Gastroesophageal sphincter (tissue), 4 donors: Measurements from ENCODE around the gene TRIP12. TPM values are rescaled to one million over a fixed set of nuclear protein-coding genes. Genes with fewer than 3 reads are reported as not detected.

Experiments
- ATAC-seq: fragments of 150-250 bp; one replicate; pipeline ENCODE4 v1.9.1; 2016; ENCODE audit warnings: mild to moderate bottlenecking, moderate library complexity
- H3K27ac ChIP-seq, 4 donors: fragments of 200-600 bp; sonication (generic) in 3 of 4; 1 replicate in 3 of 4; 2 replicates in 1 of 4; pipeline ENCODE4 v1.5.1; 2016 to 2019
- H3K27me3 ChIP-seq: fragments of 200-600 bp; sonication (generic); one replicate; pipeline ENCODE4 v1.5.1; 2019
- H3K36me3 ChIP-seq, 2 donors: fragments of 200-600 bp; sonication (generic); one replicate each; pipeline ENCODE4 v1.5.1; 2019; ENCODE audit warnings: control low read depth in 1 of 2
- H3K4me1 ChIP-seq, 3 donors: fragments of 200-600 bp; sonication (generic); 1 replicate in 2 of 3; 2 replicates in 1 of 3; pipeline ENCODE4 v1.5.1; 2016 to 2019; ENCODE audit warnings: control low read depth in 2 of 3
- H3K4me3 ChIP-seq, 2 donors: fragments of 200-600 bp; sonication (generic); one replicate each; pipeline ENCODE4 v1.5.1; 2019; ENCODE audit warnings: mild to moderate bottlenecking in 1 of 2, moderate library complexity in 1 of 2
- H3K9me3 ChIP-seq, 3 donors: fragments of 200-600 bp; sonication (generic); one replicate each; pipeline ENCODE4 v1.5.1; 2017 to 2019; ENCODE audit warnings: control low read depth in 2 of 3
- EP300 ChIP-seq: sonication (generic); formaldehyde crosslinking; IDR thresholded peaks from one replicate; pipeline ENCODE4 v1.6.1; 2017; ENCODE audit warnings: antibody characterized with exemption, mild to moderate bottlenecking
- POLR2A ChIP-seq, 2 donors: fragments of 450-650 bp; IDR thresholded peaks; one replicate each; pipeline ENCODE4 v1.6.1; 2017; ENCODE audit warnings: antibody characterized with exemption in 2 of 2, mild to moderate bottlenecking in 2 of 2, moderate library complexity in 1 of 2
- POLR2AphosphoS5 ChIP-seq: sonication (generic); formaldehyde crosslinking; IDR thresholded peaks from one replicate; pipeline ENCODE4 v1.6.1; 2017; ENCODE audit warnings: antibody characterized with exemption
- WGBS, 2 donors: methylation state at CpG; one replicate each; pipeline ENCODE4 v1.1.5; 2018; ENCODE audit warnings: low coverage in 1 of 2; 5-methylcytosine and 5-hydroxymethylcytosine counted together
- total RNA-seq, 4 donors: library from RNA; depleted of rRNA; stranded (reverse); fragments of >200 nt; gene quantifications; one replicate each; pipeline ENCODE4 v1.1.0, GENCODE V29; 2016
- TF ChIP-seq, protein P1 (sequence below), 4 experiments: fragments of 200-600 bp in 2 of 4; fragments of 450-650 bp in 2 of 4; sonication (generic) in 1 of 4; IDR thresholded peaks; one replicate each; pipeline ENCODE4 v1.5.1; 2017 to 2019; ENCODE audit warnings: antibody characterized with exemption in 4 of 4, mild to moderate bottlenecking in 2 of 4, moderate library complexity in 2 of 4

The TRIP12 gene
- total RNA-seq, 4 donors from 2014 or later: 138 to 203 (median 185) TPM

DNA sequence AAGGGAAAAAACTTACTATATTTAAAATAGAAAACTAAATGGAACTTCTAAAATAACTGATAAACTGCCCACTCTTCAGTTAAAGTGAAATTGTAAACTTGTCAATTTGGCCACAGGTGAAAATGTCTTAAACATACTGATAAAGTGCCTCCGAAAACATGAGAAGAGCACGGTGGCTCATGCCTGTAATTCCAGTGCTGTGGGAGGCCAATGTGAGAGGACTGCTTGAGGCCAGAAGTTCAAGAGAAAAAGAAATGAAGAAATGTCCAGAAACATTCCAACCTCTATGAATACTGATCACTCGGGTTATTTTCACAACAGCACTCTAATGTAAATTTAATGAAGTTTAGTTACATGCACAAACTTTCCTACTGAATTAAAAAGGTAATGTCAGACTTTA lies 144.1 kb downstream of the TRIP12 start:
- TF ChIP-seq EP300 (no peak), POLR2A (IDR thresholded peaks at IDR 0.05) (no peak), POLR2AphosphoS5 (no peak)
- TF ChIP-seq, protein P1, sequence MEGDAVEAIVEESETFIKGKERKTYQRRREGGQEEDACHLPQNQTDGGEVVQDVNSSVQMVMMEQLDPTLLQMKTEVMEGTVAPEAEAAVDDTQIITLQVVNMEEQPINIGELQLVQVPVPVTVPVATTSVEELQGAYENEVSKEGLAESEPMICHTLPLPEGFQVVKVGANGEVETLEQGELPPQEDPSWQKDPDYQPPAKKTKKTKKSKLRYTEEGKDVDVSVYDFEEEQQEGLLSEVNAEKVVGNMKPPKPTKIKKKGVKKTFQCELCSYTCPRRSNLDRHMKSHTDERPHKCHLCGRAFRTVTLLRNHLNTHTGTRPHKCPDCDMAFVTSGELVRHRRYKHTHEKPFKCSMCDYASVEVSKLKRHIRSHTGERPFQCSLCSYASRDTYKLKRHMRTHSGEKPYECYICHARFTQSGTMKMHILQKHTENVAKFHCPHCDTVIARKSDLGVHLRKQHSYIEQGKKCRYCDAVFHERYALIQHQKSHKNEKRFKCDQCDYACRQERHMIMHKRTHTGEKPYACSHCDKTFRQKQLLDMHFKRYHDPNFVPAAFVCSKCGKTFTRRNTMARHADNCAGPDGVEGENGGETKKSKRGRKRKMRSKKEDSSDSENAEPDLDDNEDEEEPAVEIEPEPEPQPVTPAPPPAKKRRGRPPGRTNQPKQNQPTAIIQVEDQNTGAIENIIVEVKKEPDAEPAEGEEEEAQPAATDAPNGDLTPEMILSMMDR (IDR thresholded peaks at IDR 0.05): no peak
- Histone ChIP-seq H3K9me3 (no peaks in the 10 kb centered on the region), H3K4me1 (peaks cover 0 to 11% (median 10%) of the 10 kb centered on the region in 3 donors), H3K36me3 (peaks cover 9 to 85% of the 10 kb centered on the region in 2 donors), H3K27me3 (no peaks in the 10 kb centered on the region), H3K4me3 (no peak overlapping the region), H3K27ac (no peak overlapping the region)
- ATAC-seq: no peak
- 87 to 90% methylated on average over 3 of the region's 3 CpGs for WGBS, 2 donors

DNA sequence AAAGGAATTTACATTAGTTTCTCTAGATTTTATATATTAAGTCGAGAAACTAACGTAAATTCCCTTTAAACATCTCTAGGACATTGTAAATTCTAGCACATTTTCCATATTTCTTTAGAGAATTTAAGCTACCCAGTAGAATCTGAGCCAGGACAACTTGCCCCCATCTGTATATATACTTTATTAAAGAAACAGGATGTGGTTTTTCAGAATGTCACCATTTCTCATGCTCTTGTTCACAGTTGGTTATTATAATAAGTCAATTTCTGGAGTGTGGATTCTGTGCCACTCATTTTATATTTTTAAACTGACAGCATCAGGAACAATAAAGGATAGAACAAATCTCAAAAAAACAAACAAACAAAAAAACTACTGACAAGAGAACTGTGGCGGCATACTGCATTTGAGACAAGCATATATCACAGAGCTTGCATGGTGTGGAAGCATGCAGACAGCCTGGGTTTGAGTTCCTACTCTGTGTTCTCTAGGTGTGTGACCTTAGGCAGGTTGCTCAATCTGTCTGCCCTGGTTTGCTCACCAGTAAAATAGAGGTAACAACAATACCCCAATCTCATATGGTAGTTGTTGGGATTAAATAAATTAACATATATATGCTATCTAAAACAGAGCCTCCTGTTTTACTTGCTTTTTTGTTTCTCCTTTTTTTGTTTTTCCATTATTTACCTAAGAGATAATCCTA lies 146.0 kb downstream of the TRIP12 start:
- Histone ChIP-seq H3K27me3 (no peaks in the 10 kb centered on the region), H3K27ac (no peak overlapping the region), H3K36me3 (peaks cover 11 to 90% of the 10 kb centered on the region in 2 donors), H3K4me3 (no peak overlapping the region), H3K9me3 (no peaks in the 10 kb centered on the region), H3K4me1 (peaks cover 0 to 3% (median 2%) of the 10 kb centered on the region in 3 donors)
- TF ChIP-seq POLR2AphosphoS5: no peak
- no peak for TF ChIP-seq EP300
- TF ChIP-seq POLR2A (IDR thresholded peaks at IDR 0.05): no peak
- TF ChIP-seq, protein P1 (IDR thresholded peaks at IDR 0.05): no peak
- ATAC-seq: no peak
- whole genome bisulfite sequencing, 2 donors: 97 to 98% methylated on average over 3 of the region's 3 CpGs

DNA sequence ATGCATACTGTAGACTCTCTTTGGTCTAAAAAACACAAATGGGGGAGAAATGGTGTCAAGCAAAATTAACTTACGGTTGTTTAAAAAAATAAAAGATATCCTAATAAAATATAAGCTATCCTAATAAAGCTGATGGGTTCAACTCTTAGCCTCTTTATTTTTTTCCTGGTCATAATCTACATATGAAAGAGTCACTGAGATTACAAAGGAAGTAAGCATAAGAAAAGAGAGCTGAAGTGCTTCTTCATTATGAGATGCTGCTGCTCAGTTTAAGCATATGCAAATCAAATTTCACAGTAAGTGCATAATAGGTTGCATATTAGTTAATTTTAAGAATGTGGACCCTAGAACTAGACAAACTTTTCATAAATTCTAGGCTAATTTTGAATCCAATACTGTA lies 147.6 kb downstream of the TRIP12 start:
- Histone ChIP-seq H3K4me3 (no peak overlapping the region), H3K27me3 (no peaks in the 10 kb centered on the region), H3K27ac (no peak overlapping the region), H3K36me3 (peaks cover 14 to 100% of the 10 kb centered on the region in 2 donors), H3K9me3 (no peaks in the 10 kb centered on the region), H3K4me1 (no peaks in the 10 kb centered on the region)
- 100% methylated on average over 1 of the region's 1 CpG for WGBS, 2 donors
- ATAC-seq: no peak
- TF ChIP-seq EP300: no peak
- no peak for TF ChIP-seq POLR2AphosphoS5
- TF ChIP-seq, protein P1 (IDR thresholded peaks at IDR 0.05): no peak
- TF ChIP-seq POLR2A (IDR thresholded peaks at IDR 0.05): no peak

DNA sequence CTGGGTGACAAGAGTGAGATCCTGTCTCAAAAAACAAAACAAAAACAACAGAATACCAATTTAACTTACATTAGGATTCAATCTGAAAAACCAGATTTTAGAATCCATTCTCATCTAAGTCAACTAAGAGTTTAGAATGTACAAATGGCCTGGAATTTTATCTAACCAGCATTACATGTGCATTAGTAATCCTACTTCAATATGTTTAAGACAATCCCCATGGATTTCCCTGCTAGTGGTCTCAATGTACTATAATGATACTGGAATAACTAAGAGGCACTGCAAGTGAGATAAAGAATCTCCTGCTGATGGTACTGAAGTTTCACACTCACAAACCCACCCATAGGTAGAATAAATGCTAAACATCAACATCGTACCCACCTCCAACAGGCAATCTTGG lies 153.6 kb downstream of the TRIP12 start:
- ATAC-seq: no peak
- peaks cover 15 to 99% of the 10 kb centered on the region in 2 donors for H3K36me3 ChIP-seq
- H3K9me3 ChIP-seq: no peaks in the 10 kb centered on the region
- 86 to 100% methylated on average over 1 of the region's 1 CpG for WGBS, 2 donors
- TF ChIP-seq POLR2AphosphoS5: no peak
- TF ChIP-seq EP300: no peak
- TF ChIP-seq, protein P1 (IDR thresholded peaks at IDR 0.05): no peak
- TF ChIP-seq POLR2A (IDR thresholded peaks at IDR 0.05): no peak
- H3K4me3 ChIP-seq: no peak overlapping the region
- H3K27ac ChIP-seq: no peak overlapping the region
- no peaks in the 10 kb centered on the region for H3K27me3 ChIP-seq
- peaks cover 0 to 6% (median 0%) of the 10 kb centered on the region in 3 donors for H3K4me1 ChIP-seq

DNA sequence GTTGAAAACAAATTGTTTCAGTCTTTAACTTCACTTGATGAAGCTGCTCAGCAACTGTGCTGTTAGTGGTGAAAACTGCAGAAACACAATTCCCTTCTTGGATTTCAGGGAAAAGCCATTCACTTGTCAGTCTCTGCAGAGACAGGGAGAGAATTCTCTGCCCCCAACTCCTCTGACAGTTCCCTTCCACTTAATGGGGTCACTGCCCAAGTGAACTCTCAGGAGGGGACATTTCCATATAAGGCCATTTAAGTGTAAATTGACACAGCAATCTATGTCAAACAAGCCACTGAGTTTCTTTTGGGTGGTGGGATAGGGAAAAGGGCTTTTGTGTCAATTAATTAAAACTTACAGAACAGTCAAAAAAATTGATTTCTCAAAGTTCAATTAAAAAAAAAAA lies 156.1 kb downstream of the TRIP12 start:
- no peak overlapping the region for H3K4me3 ChIP-seq
- peaks cover 0 to 6% (median 0%) of the 10 kb centered on the region in 3 donors for H3K4me1 ChIP-seq
- H3K27ac ChIP-seq: no peak overlapping the region
- H3K27me3 ChIP-seq: no peaks in the 10 kb centered on the region
- no peak for TF ChIP-seq POLR2A (IDR thresholded peaks at IDR 0.05)
- no peak for TF ChIP-seq POLR2AphosphoS5
- TF ChIP-seq, protein P1 (IDR thresholded peaks at IDR 0.05): no peak
- TF ChIP-seq EP300: no peak
- ATAC-seq: no peak
- H3K9me3 ChIP-seq: no peaks in the 10 kb centered on the region
- peaks cover 13 to 80% of the 10 kb centered on the region in 2 donors for H3K36me3 ChIP-seq
